Panc1 (cell line): ENCODE measurements around the gene ARHGAP33. TPM values are rescaled to one million over a fixed set of nuclear protein-coding genes. Genes with fewer than 3 reads are reported as not detected.

Experiments
- ATAC-seq: fragments of 200-7000 bp; cut with Tn5 transposase; 2 replicates; pipeline ENCODE4 v1.9.1; 2020; ENCODE audit warnings: mild to moderate bottlenecking, moderate library complexity
- BruUV-seq: library from RNA; stranded (reverse); fragments of 400-500 nt; replicated peaks from 2 replicates; lab custom pipeline; 2021; lab: Mats Ljungman, UMichigan
- CTCF ChIA-PET: fragments of 300-600 bp; sonication (Branson Sonifier 250); formaldehyde crosslinking; loops from one replicate; lab custom pipeline; 2022; ENCODE audit warnings: antibody characterized with exemption; lab: Charles Lee
- POLR2A ChIA-PET: fragments of 300-600 bp; sonication (Branson Sonifier 250); formaldehyde crosslinking; loops from one replicate; lab custom pipeline; 2022; ENCODE audit warnings: antibody characterized with exemption; lab: Charles Lee
- DNase-seq: peaks from one replicate; pipeline ENCODE4 v3.0.0-alpha.2; 2010; ENCODE audit warnings: low read depth, low spot score
- H3K27ac ChIP-seq: 2 replicates; pipeline ENCODE4 v1.5.1; 2011; ENCODE audit warnings: mild to moderate bottlenecking, low read length, inconsistent platforms
- H3K27me3 ChIP-seq: fragments of 200-500 bp; sonication (Bioruptor generic); 2 replicates; pipeline ENCODE4 v1.6.0; 2014; ENCODE audit warnings: low read length, inconsistent platforms; ENCODE audit not compliant: control insufficient read depth, insufficient read depth
- H3K36me3 ChIP-seq: fragments of 200-500 bp; sonication (Bioruptor generic); 2 replicates; pipeline ENCODE4 v1.5.1; 2014; ENCODE audit warnings: inconsistent platforms, mild to moderate bottlenecking, low read length, moderate library complexity; ENCODE audit not compliant: control insufficient read depth, insufficient read depth
- H3K4me1 ChIP-seq: 2 replicates; pipeline ENCODE4 v1.5.1; 2011; ENCODE audit warnings: inconsistent platforms, mild to moderate bottlenecking, low read length, moderate library complexity; ENCODE audit not compliant: control insufficient read depth, insufficient read depth
- H3K4me3 ChIP-seq, 2 experiments: 2 replicates each; pipeline ENCODE4 v1.5.1; 2011 to 2012; ENCODE audit warnings: low read depth in 2 of 2, low read length in 2 of 2, mild to moderate bottlenecking in 2 of 2, inconsistent platforms in 1 of 2, moderate library complexity in 1 of 2
- H3K9me3 ChIP-seq: fragments of 200-500 bp; sonication (Bioruptor generic); 2 replicates; pipeline ENCODE4 v1.5.1; 2014; ENCODE audit warnings: low read depth, mild to moderate bottlenecking, inconsistent platforms, low read length, moderate library complexity; ENCODE audit not compliant: control insufficient read depth, insufficient read depth
- CTCF ChIP-seq: fragments of 450-650 bp; IDR thresholded peaks from 2 replicates; pipeline ENCODE4 v1.5.1; 2017; ENCODE audit warnings: mild to moderate bottlenecking
- POLR2AphosphoS5 ChIP-seq: IDR thresholded peaks from 2 replicates; pipeline ENCODE4 v1.6.1; 2012; ENCODE audit warnings: mild to moderate bottlenecking, low read depth, low read length, moderate library complexity
- REST ChIP-seq, 2 experiments: IDR thresholded peaks; 2 replicates each; pipeline ENCODE4 v1.6.1; 2011 to 2012; ENCODE audit warnings: low read depth in 2 of 2, control low read depth in 1 of 2, low read length in 1 of 2, mild to moderate bottlenecking in 1 of 2, moderate library complexity in 1 of 2; ENCODE audit not compliant: insufficient read depth in 1 of 2
- SIN3A ChIP-seq: IDR thresholded peaks from 2 replicates; pipeline ENCODE4 v1.6.1; 2012; ENCODE audit warnings: low read depth, mild to moderate bottlenecking, low read length, moderate library complexity, borderline replicate concordance; ENCODE audit not compliant: insufficient read depth
- TCF7L2 ChIP-seq: IDR thresholded peaks from 2 replicates; pipeline ENCODE4 v1.6.1; 2011; ENCODE audit warnings: mild to moderate bottlenecking, low read depth, low read length, inconsistent platforms
- in situ Hi-C: cut with HindIII; loops from 2 replicates; pipeline ENCODE4 v1.10.0; 2016; ENCODE audit warnings: low sequenced_read_pairs, low pct_unique_long_range_greater_than_20kb
- intact Hi-C: fragments of 100-400 bp; cut with micrococcal nuclease; formaldehyde crosslinking; loops from one replicate; pipeline ENCODE4 v1.10.0; 2022; ENCODE audit not compliant: unreplicated experiment
- total RNA-seq: library from RNA; stranded (reverse); gene quantifications from one replicate; pipeline ENCODE4 v1.2.1, GENCODE V29; 2021; ENCODE audit not compliant: unreplicated experiment

Gene ARHGAP33
- total RNA-seq, 1 experiment from 2014 or later: 35.8 TPM

GRCh38 chr19:35789978-35790944 is 14.9 kb downstream of the ARHGAP33 start:
- Histone ChIP-seq H3K27ac (no peak overlapping the region), H3K27me3 (no peaks in the 10 kb centered on the region), H3K4me1 (no peaks in the 10 kb centered on the region; the same call in 1 of the 2 replicates), H3K4me3 (no peak overlapping the region), H3K36me3 (no peaks in the 10 kb centered on the region), H3K9me3 (no peaks in the 10 kb centered on the region)
- DNase-seq (no peak), ATAC-seq (no peak)
- no TSS peak for BruUV-seq
- POLR2A ChIA-PET: no interaction called here
- intact Hi-C loops (no loop called here), in situ Hi-C loops (no loop called here)
- CTCF ChIA-PET: no interaction called here
- TF ChIP-seq TCF7L2 (no peak), CTCF (no peak), SIN3A (no peak)

- Histone ChIP-seq H3K9me3 (no peaks in the 10 kb centered on the region), H3K4me1 (no peaks in the 10 kb centered on the region; the same call in 1 of the 2 replicates), H3K27ac (no peak overlapping the region), H3K36me3 (no peaks in the 10 kb centered on the region), H3K4me3 (no peak overlapping the region), H3K27me3 (no peaks in the 10 kb centered on the region)
- ChIA-PET CTCF (no interaction called here), POLR2A (no interaction called here)
- in situ Hi-C loops (no loop called here), intact Hi-C loops (no loop called here)
- BruUV-seq: no TSS peak
- ATAC-seq (peak; percentile 49), DNase-seq (no peak)
- no peak for TF ChIP-seq TCF7L2
Measured at GRCh38 chr19:35790981-35791813, 15.8 kb downstream of the ARHGAP33 start.

- ATAC-seq (no peak), DNase-seq (no peak)
- no peak overlapping the region for H3K27ac ChIP-seq
- no peaks in the 10 kb centered on the region for H3K36me3 ChIP-seq
- no peaks in the 10 kb centered on the region; the same call in 1 of the 2 replicates for H3K4me1 ChIP-seq
- in situ Hi-C loops: no loop called here
- no peaks in the 10 kb centered on the region for H3K27me3 ChIP-seq
- H3K9me3 ChIP-seq: no peaks in the 10 kb centered on the region
- TF ChIP-seq POLR2AphosphoS5 (no peak), SIN3A (no peak), CTCF (no peak), TCF7L2 (no peak), REST (IDR thresholded peaks at IDR 0.05; ENCODE audit: insufficient read depth in 1 of 2, low read depth in 2 of 2, low read length in 1 of 2) (no peak)
- intact Hi-C loops: no loop called here
- ChIA-PET CTCF (no interaction called here), POLR2A (no interaction called here)
- H3K4me3 ChIP-seq: no peak overlapping the region
- no TSS peak for BruUV-seq
Measured at GRCh38 chr19:35791814-35792279, 16.5 kb downstream of the ARHGAP33 start.
